A549 (cell line): Measurements from ENCODE around the gene MYLK. TPM values are rescaled to one million over a fixed set of nuclear protein-coding genes. Genes with fewer than 3 reads are reported as not detected.

ENCODE experiments used
- ATAC-seq, 2 experiments: fragments of 200-7000 bp in 1 of 2; fragments of >200 bp in 1 of 2; cut with Nextera tagmentation in 1 of 2; cut with Tn5 transposase in 1 of 2; 3 replicates each; pipeline versions ENCODE4 v1.8.0 to v1.9.1; 2018 to 2020; ENCODE audit warnings: mild to moderate bottlenecking in 1 of 2, moderate library complexity in 1 of 2
- CTCF ChIA-PET: fragments of 300-600 bp; sonication (Branson Sonifier 250); formaldehyde crosslinking; extraction: SDS; loops from one replicate; lab custom pipeline; 2021; ENCODE audit warnings: antibody characterized with exemption, inconsistent platforms; lab: Yijun Ruan, JAX
- POLR2A ChIA-PET: fragments of 350-600 bp; formaldehyde crosslinking; extraction: SDS; loops from one replicate; lab custom pipeline; 2021; ENCODE audit warnings: antibody characterized with exemption, inconsistent platforms; lab: Yijun Ruan, JAX
- DNase-seq, 2 experiments: peaks; one replicate each; pipeline versions ENCODE4 v3.0.0 to v3.0.0-alpha.2; 2011 to 2016; ENCODE audit warnings: low read depth in 1 of 2, low spot score in 1 of 2
- FAIRE-seq: peaks from 2 replicates; lab custom pipeline; 2011; peaks lifted over from hg19 to GRCh38; lab: Jason Lieb, UNC
- H3K27ac ChIP-seq, 2 experiments: fragments of >200 bp; sonication (Bioruptor Twin); formaldehyde crosslinking; 3 replicates each; pipeline ENCODE4 v1.5.1; 2016 to 2017
- H3K4me1 ChIP-seq: fragments of >200 bp; sonication (Bioruptor Twin); formaldehyde crosslinking; 3 replicates; pipeline ENCODE4 v1.6.1; 2016
- H3K4me2 ChIP-seq: fragments of >200 bp; sonication (Bioruptor Twin); formaldehyde crosslinking; 3 replicates; pipeline ENCODE4 v1.6.1; 2016
- H3K4me3 ChIP-seq: fragments of >200 bp; sonication (Bioruptor Twin); formaldehyde crosslinking; 3 replicates; pipeline ENCODE4 v1.5.1; 2016
- H3K9me3 ChIP-seq: fragments of >200 bp; sonication (Bioruptor Twin); formaldehyde crosslinking; 3 replicates; pipeline ENCODE4 v1.6.1; 2016
- CBX8 ChIP-seq: fragments of 200-600 bp; sonication (generic); IDR thresholded peaks from 2 replicates; pipeline ENCODE4 v1.6.1; 2016
- CHD2 ChIP-seq: fragments of 150-350 bp; IDR thresholded peaks from 2 replicates; pipeline ENCODE4 v1.6.1; 2014; ENCODE audit warnings: low read length; ENCODE audit not compliant: partially characterized antibody
- CHD4 ChIP-seq: fragments of 200-600 bp; sonication (generic); IDR thresholded peaks from 2 replicates; pipeline ENCODE4 v1.6.1; 2016; ENCODE audit warnings: antibody characterized with exemption, mild to moderate bottlenecking, borderline replicate concordance
- CTCF ChIP-seq: fragments of >200 bp; sonication (Bioruptor Twin); formaldehyde crosslinking; IDR thresholded peaks from 3 replicates; pipeline ENCODE4 v1.5.1; 2016
- E2F6 ChIP-seq: IDR thresholded peaks from 2 replicates; pipeline ENCODE4 v1.6.1; 2012; ENCODE audit warnings: low read depth, borderline replicate concordance
- EHF ChIP-seq: fragments of 250-450 bp; sonication (Bioruptor Pico); IDR thresholded peaks from 2 replicates; pipeline ENCODE4 v1.5.0; 2020; ENCODE audit warnings: mild to moderate bottlenecking
- GATA3 ChIP-seq: IDR thresholded peaks from 2 replicates; pipeline ENCODE4 v1.6.1; 2012; ENCODE audit warnings: borderline replicate concordance
- HDAC2 ChIP-seq: fragments of 200-600 bp; sonication (generic); IDR thresholded peaks from 2 replicates; pipeline ENCODE4 v1.6.1; 2016
- HOXA7 ChIP-seq: fragments of 250-450 bp; sonication (Bioruptor Pico); IDR thresholded peaks from 2 replicates; pipeline ENCODE4 v1.5.0; 2020; ENCODE audit warnings: mild to moderate bottlenecking, moderate library complexity
- HOXB13 ChIP-seq: fragments of 250-450 bp; sonication (Bioruptor Pico); IDR thresholded peaks from 2 replicates; pipeline ENCODE4 v1.5.0; 2020; ENCODE audit warnings: low read depth, mild to moderate bottlenecking, moderate library complexity
- JUNB ChIP-seq: fragments of >200 bp; sonication (Bioruptor Twin); formaldehyde crosslinking; IDR thresholded peaks from 2 replicates; pipeline ENCODE4 v1.6.1; 2016
- NR3C1 ChIP-seq: fragments of >200 bp; sonication (Bioruptor Twin); formaldehyde crosslinking; IDR thresholded peaks from 3 replicates; pipeline ENCODE4 v1.6.1; 2017
- PBX3 ChIP-seq: IDR thresholded peaks from 2 replicates; pipeline ENCODE4 v1.6.1; 2012
- POLR2AphosphoS2 ChIP-seq: conservative IDR thresholded peaks from 2 replicates; pipeline ENCODE4 v1.6.1; 2012; ENCODE audit warnings: low read length, improper control_type of control experiment, inconsistent platforms
- RAD21 ChIP-seq, 2 experiments: fragments of >200 bp in 1 of 2; sonication (Bioruptor Twin) in 1 of 2; formaldehyde crosslinking in 1 of 2; IDR thresholded peaks in 1 of 2; conservative IDR thresholded peaks in 1 of 2; 2 replicates in 1 of 2; 3 replicates in 1 of 2; pipeline ENCODE4 v1.6.1; 2012 to 2018; ENCODE audit warnings: inconsistent platforms in 1 of 2
- RARB ChIP-seq: fragments of 250-450 bp; sonication (Bioruptor Pico); IDR thresholded peaks from 2 replicates; pipeline ENCODE4 v1.8.0; 2021; ENCODE audit warnings: mild to moderate bottlenecking, moderate library complexity
- RCOR1 ChIP-seq: fragments of 150-350 bp; IDR thresholded peaks from 2 replicates; pipeline ENCODE4 v1.6.1; 2014; ENCODE audit warnings: antibody characterized with exemption, low read length, low read depth
- RFX5 ChIP-seq: fragments of 450-650 bp; IDR thresholded peaks from 2 replicates; pipeline ENCODE4 v1.7.1; 2014; ENCODE audit warnings: antibody characterized with exemption, mild to moderate bottlenecking, moderate library complexity
- RNF2 ChIP-seq: fragments of 200-600 bp; sonication (generic); IDR thresholded peaks from 2 replicates; pipeline ENCODE4 v1.6.1; 2016; ENCODE audit warnings: low read depth, mild to moderate bottlenecking, antibody characterized with exemption, moderate library complexity, borderline replicate concordance
- ZC3H11A ChIP-seq: fragments of 450-650 bp; IDR thresholded peaks from 2 replicates; pipeline ENCODE4 v1.6.1; 2014; ENCODE audit warnings: antibody characterized with exemption, mild to moderate bottlenecking
- ZFP36 ChIP-seq: fragments of 450-650 bp; IDR thresholded peaks from 2 replicates; pipeline ENCODE4 v1.6.1; 2014; ENCODE audit warnings: borderline replicate concordance; ENCODE audit not compliant: partially characterized antibody
- WGBS: methylation state at CpG from one replicate; pipeline ENCODE4 v1.1.6; 2017; ENCODE audit errors: missing lambda C conversion rate; 5-methylcytosine and 5-hydroxymethylcytosine counted together
- polyA plus RNA-seq, 4 experiments: library from polyadenylated mRNA; depleted of rRNA in 3 of 4; stranded (reverse); fragments of >200 nt; fragmentation: RNase III in 1 of 4; extraction: RNeasy Plus Mini Kit Qiagen cat#74134 plus additional on column Dnase treatment in 1 of 4; gene quantifications; 2 replicates in 3 of 4; 3 replicates in 1 of 4; pipeline ENCODE4 v1.2.3, GENCODE V29; 2011 to 2017

The MYLK gene
- polyA plus RNA-seq, 2 of the 4 experiments (the other 2 are of a cell fraction): 16.9 to 17.4 TPM

- ATAC-seq (no peak), FAIRE-seq (no peak), DNase-seq (no peak)
- Histone ChIP-seq H3K9me3 (no peaks in the 10 kb centered on the region), H3K27ac (no peak overlapping the region), H3K4me3 (no peak overlapping the region), H3K4me2 (no peak overlapping the region), H3K4me1 (peaks cover 1% of the 10 kb centered on the region; the same call in 1 of the 3 replicates)
- TF ChIP-seq POLR2AphosphoS2 (no peak), EHF (CRISPR knock-in tag) (no peak), RCOR1 (no peak), ZC3H11A (no peak), HOXB13 (no peak), JUNB (no peak), E2F6 (no peak)
- POLR2A ChIA-PET: no interaction called here
- CTCF ChIA-PET: interaction anchor here (1.3 to 22.2 kb wide), 4 partner anchors 17 to 65 kb away, joined by 3 to 829 read pairs (median 7); no protein-coding TSS in a partner anchor
- WGBS: 95% methylated on average over 1 of the region's 1 CpG
Observed at GRCh38 chr3:123658852-123659206, 225.3 kb downstream of the MYLK start.

- no peak overlapping the region for H3K27ac ChIP-seq
- WGBS: 96% methylated on average over 1 of the region's 1 CpG
- peaks cover 6% of the 10 kb centered on the region for H3K4me1 ChIP-seq
- ChIA-PET POLR2A (no interaction called here), CTCF (interaction anchor here (1.2 to 22.2 kb wide), 4 partner anchors 16 to 65 kb away, joined by 3 to 829 read pairs (median 4); no protein-coding TSS in a partner anchor)
- no peak for FAIRE-seq
- ATAC-seq: no peak
- DNase-seq: no peak
- TF ChIP-seq RNF2: no peak
- TF ChIP-seq RFX5: no peak
- TF ChIP-seq RARB (CRISPR knock-in tag): no peak
- TF ChIP-seq CHD2: no peak
- no peak for TF ChIP-seq HDAC2
- no peak for TF ChIP-seq CTCF
- no peak for TF ChIP-seq E2F6
- TF ChIP-seq HOXA7 (CRISPR knock-in tag): no peak
- TF ChIP-seq CBX8: no peak
- H3K4me2 ChIP-seq: no peak overlapping the region
- no peaks in the 10 kb centered on the region for H3K9me3 ChIP-seq
- H3K4me3 ChIP-seq: no peak overlapping the region
Observed at GRCh38 chr3:123658118-123658851, 225.8 kb downstream of the MYLK start.

- FAIRE-seq: no peak
Observed at GRCh38 chr3:123657568-123657967, 226.6 kb downstream of the MYLK start.

More at GRCh38 chr3:123657568-123657967, 226.6 kb downstream of the MYLK start:
- Histone ChIP-seq H3K9me3 (no peaks in the 10 kb centered on the region), H3K4me1 (peaks cover 14% of the 10 kb centered on the region), H3K4me2 (no peak overlapping the region), H3K4me3 (no peak overlapping the region), H3K27ac (no peak overlapping the region)
- no peak for ATAC-seq
- ChIA-PET POLR2A (no interaction called here), CTCF (interaction anchor here (1.2 to 22.2 kb wide), 4 partner anchors 16 to 66 kb away, joined by 3 to 829 read pairs (median 4); no protein-coding TSS in a partner anchor)
- TF ChIP-seq CTCF (no peak), HDAC2 (no peak), ZFP36 (no peak), NR3C1 (no peak), PBX3 (no peak), HOXA7 (CRISPR knock-in tag) (no peak), CHD4 (no peak), GATA3 (no peak), RCOR1 (no peak), RAD21 (conservative IDR thresholded peaks at IDR 0.05 in 1 of 2, IDR thresholded peaks at IDR 0.05 in 1 of 2) (no peak)
- WGBS: 85% methylated on average over 6 of the region's 6 CpGs
- DNase-seq: no peak
